AG04449 (cell line): ENCODE measurements around the gene WTAP.
"Not testable (repeated sequence)": the region's sequence is repeated elsewhere in the genome, so short reads cannot be mapped to it uniquely, and the experiment has no call there.

ENCODE experiments used
- CTCF ChIA-PET: fragments of 350-600 bp; formaldehyde crosslinking; extraction: SDS; loops from one replicate; lab custom pipeline; 2021; ENCODE audit warnings: antibody characterized with exemption; lab: Yijun Ruan, JAX
- POLR2A ChIA-PET: fragments of 400-600, 350-600 bp; formaldehyde crosslinking; extraction: SDS; loops from one replicate; lab custom pipeline; 2020; ENCODE audit warnings: antibody characterized with exemption, inconsistent platforms; lab: Yijun Ruan, JAX
- DNase-seq: peaks from one replicate; pipeline ENCODE4 v3.0.0-alpha.2; 2010; ENCODE audit warnings: low read depth, low spot score
- H3K4me3 ChIP-seq: 2 replicates; pipeline ENCODE4 v1.5.1; 2011; ENCODE audit warnings: low read depth, mild to moderate bottlenecking, control low read depth, low read length
- CTCF ChIP-seq: IDR thresholded peaks from one replicate; pipeline ENCODE4 v1.5.1; 2011; ENCODE audit warnings: mild to moderate bottlenecking, moderate library complexity, low read length, control low read depth, inconsistent platforms; ENCODE audit not compliant: insufficient read depth; ENCODE audit errors: missing control alignments

Gene WTAP

DNA sequence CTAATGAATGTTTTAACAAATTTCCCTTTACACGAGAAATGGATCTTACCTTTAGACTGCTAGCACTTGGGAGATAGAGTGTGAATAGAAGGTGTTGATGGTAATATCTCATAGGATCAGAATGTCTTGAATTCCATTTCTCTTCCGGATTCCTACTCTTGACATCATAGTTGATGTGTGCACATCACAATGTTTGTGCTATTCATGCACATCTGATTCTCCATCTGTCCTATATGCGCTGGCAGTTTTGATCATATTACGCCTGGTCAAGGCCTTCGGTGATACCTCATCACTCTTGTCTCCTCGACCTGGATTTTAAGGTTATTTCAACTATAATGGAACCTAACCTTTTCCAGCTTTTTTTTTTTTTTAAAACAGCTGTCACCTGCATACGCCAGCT is 17.8 kb downstream of the WTAP start:
- TF ChIP-seq CTCF, result no peak
- CTCF ChIA-PET, result no interaction called here
- no peak overlapping the region for H3K4me3 ChIP-seq
- POLR2A ChIA-PET, result no interaction called here
- DNase-seq, result no peak

DNA sequence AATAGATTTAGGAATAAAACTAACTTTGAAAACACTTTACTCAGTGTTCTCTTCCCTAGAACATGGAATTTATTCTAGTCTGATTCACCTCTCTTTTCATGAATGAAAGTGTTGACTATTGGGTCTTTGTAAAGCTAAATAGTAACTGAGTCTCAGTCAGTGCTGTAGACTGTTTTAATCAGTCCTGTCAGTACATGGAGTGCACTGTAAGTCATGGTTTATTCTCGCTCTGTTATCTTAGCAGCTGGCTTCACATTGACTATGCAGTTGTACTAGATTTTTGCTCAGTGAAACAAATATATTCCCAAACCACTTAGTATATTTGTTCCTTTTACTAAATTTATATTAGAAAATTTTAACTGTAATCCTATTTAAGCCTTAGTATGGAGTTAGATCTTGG is 19.5 kb downstream of the WTAP start:
- CTCF ChIA-PET, result interaction anchor here (0.8 kb wide), 1 partner anchor 14 kb away, joined by 3 read pairs; no protein-coding TSS in a partner anchor
- TF ChIP-seq CTCF, result no peak
- POLR2A ChIA-PET, result no interaction called here

DNA sequence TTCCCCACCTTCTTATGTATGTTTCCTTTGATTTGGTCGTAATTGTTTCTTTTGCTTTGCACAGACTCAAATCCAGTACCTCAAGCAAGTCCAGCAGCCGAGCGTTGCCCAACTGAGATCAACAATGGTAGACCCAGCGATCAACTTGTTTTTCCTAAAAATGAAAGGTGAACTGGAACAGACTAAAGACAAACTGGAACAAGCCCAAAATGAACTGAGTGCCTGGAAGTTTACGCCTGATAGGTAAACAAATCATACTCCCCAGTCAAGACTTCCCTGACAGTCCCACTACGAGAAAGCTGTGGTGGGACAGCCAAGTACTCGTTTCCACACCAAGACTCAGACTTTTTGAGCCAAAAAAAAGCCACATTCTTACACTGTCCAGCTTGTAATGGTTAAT is 20.8 kb downstream of the WTAP start:
- POLR2A ChIA-PET, DNase-seq, H3K4me3 ChIP-seq: not testable (repeated sequence)
- CTCF ChIA-PET, result interaction anchor here (0.7 kb wide), 1 partner anchor 12 kb away, joined by 4 read pairs; no protein-coding TSS in a partner anchor

More for the DNA sequence above, 19.5 kb downstream of the WTAP start:
- no peak for DNase-seq
- H3K4me3 ChIP-seq, result no peak overlapping the region

- H3K4me3 ChIP-seq, result no peak overlapping the region
- TF ChIP-seq CTCF, result no peak
- POLR2A ChIA-PET, result no interaction called here
- DNase-seq, result no peak
- CTCF ChIA-PET, result interaction anchor here (0.6 to 1.5 kb wide), 2 partner anchors 31 to 60 kb away, joined by 3 to 4 read pairs; no protein-coding TSS in a partner anchor
Measured at GRCh38 chr6:159751448-159751847, 24.1 kb downstream of the WTAP start.

GRCh38 chr6:159753081-159753872 is 26.0 kb downstream of the WTAP start:
- no peak overlapping the region for H3K4me3 ChIP-seq
- DNase-seq, result no peak
- CTCF ChIA-PET, result no interaction called here
- no peak for TF ChIP-seq CTCF
- POLR2A ChIA-PET, result no interaction called here

DNA sequence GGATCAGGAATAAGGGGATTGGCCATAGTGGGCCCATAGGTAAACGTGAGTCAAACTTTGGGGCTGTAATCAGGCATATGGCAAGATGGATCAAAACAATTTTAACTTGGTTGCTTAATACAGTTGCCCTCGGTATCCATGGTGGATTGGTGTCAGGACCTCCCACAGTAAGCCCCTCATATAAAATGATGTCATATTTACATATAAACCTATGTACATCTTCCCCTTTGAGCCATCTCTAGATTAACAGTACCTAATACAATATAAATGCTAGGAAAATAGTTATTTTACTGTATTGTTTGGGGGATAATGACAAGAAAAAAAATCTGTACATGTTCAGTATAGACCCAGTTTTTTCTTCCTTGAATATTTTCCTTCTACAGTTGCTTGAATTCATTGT is 27.1 kb downstream of the WTAP start:
- ChIA-PET CTCF (no interaction called here), POLR2A (no interaction called here)
- H3K4me3 ChIP-seq, result no peak overlapping the region
- TF ChIP-seq CTCF, result no peak
- DNase-seq, result no peak
